HG02970 (cell line): ENCODE data around the gene TPST1.

Source experiments
- ATAC-seq: cut with Tn5 transposase; IDR thresholded peaks from one replicate; pipeline ENCODE4 v1.9.1; 2021; ENCODE audit warnings: mild to moderate bottlenecking, moderate library complexity, moderate number of reproducible peaks; ENCODE audit not compliant: unreplicated experiment, low FRiP score

Gene TPST1

GRCh38 chr7:66279912-66280311 lies 74.8 kb downstream of the TPST1 start:
- no peak for ATAC-seq

- no peak for ATAC-seq
Observed at GRCh38 chr7:66281678-66282590, 76.8 kb downstream of the TPST1 start.

GRCh38 chr7:66282591-66282935 lies 77.4 kb downstream of the TPST1 start:
- ATAC-seq = no peak

DNA sequence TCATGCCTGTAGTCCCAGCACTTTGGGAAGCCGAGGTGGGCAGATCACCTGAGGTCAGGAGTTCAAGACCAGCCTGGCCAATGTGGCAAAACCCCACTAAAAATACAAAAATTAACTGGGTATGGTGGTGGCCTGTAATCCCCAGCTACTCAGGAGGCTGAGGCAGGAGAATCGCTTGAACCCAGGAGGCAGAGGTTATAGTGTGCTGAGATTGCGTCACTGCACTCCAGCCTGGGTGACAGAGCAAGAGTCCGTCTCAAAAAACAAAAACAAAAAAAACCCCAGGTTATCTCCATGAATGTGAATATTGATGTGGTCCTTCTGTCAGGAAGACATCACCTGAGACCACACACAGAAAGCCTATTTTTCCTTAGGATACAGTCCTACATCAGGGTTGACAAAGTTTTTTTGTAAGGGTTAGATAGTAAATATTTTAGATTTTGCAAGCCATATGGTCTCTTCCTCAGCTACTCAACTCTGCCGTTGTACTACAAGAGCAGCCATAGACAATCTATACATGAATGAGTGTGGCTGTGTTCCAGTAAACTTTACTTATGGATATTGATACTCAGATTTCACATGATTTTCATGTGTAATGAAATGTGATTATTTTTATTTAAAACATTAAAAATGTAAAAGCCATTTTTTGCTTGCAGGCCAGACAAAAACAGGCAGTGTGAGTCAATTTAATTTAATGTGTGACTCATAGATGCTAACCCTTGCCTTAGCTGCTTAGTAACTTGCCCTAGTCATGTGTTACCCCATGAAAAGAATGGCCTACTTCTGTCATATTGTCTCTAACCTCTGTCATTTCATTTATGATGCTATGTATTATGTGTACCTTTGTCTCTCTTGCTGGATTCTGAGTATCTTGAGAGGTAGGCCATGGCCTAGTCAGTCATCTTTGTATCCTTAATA lies 78.1 kb downstream of the TPST1 start:
- no peak for ATAC-seq

GRCh38 chr7:66296001-66296521 lies 90.9 kb downstream of the TPST1 start:
- ATAC-seq = no peak

GRCh38 chr7:66296557-66296956 lies 91.4 kb downstream of the TPST1 start:
- ATAC-seq = no peak

GRCh38 chr7:66297579-66297978 lies 92.4 kb downstream of the TPST1 start:
- ATAC-seq = no peak

GRCh38 chr7:66301249-66301648 lies 96.1 kb downstream of the TPST1 start:
- ATAC-seq = no peak

DNA sequence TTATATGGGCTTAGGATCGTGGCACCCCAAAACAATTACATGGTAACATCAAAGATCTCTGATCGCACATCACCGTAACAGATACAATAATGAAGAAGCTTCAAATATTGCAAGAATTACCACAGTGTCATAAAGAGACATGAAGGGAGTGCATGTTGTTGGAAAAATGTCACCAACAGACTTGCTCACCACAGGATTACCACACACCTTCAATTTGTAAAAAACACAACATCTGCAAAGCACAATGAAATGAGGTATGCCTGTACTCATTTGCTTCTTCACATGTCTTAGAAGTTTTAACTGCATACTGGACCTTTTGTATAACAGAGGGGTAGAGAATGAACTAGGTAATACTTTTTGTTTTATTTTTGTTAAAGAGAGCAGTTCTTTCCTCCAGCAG lies 96.6 kb downstream of the TPST1 start:
- ATAC-seq = no peak

- no peak for ATAC-seq
Observed at GRCh38 chr7:66303454-66304155, 98.5 kb downstream of the TPST1 start.

DNA sequence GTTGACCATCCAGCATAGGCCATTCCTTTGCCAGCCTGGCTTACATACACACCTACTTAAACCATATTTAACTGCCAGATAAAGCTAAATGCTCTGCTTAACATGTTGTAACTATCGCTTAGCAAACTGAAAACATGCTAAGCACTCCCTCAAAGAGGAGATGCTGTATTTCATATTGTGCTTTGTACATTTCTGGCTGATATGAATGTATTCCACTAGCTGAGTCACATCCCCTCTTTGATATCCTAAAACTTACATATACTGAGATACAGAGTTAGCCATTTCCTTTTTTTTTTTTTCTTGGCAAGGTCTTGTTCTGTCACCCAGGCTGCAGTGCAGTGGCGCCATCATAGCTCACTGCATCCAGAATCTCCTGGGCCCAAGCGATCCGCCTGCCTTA lies 99.4 kb downstream of the TPST1 start:
- no peak for ATAC-seq

- ATAC-seq = no peak
Observed at GRCh38 chr7:66306243-66306642, 101.1 kb downstream of the TPST1 start.

DNA sequence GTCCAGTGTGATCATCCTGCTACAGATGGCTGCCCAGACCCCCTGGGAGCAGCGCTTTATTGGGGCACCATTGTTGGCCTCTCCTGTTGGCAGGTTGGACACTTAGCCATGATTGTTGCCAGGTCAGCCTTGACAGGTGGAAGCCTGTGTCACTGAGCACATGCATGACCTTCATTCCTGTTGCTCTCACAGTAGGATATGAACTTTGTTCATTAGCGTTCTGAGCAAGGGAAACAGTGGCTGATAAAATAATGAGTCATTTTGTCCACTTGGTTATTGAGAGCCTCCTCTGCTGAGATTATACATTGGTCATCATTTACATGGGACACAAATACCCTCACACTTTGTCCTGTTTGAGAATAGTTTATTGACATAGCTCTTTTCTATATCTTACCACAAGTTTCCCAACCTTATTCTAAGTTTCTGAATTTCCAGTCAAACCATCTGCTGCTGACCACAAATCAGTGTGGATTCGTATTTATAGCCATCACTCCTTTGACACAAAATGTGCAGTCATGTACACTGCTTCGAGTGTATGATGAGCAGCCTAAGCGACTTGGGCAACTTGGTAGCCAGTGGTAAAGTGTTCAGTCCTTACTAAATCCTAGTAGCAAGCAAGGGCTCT lies 102.6 kb downstream of the TPST1 start:
- ATAC-seq = no peak

- ATAC-seq = no peak
Observed at GRCh38 chr7:66308411-66308810, 103.3 kb downstream of the TPST1 start.

GRCh38 chr7:66310620-66311019 lies 105.5 kb downstream of the TPST1 start:
- ATAC-seq = no peak

DNA sequence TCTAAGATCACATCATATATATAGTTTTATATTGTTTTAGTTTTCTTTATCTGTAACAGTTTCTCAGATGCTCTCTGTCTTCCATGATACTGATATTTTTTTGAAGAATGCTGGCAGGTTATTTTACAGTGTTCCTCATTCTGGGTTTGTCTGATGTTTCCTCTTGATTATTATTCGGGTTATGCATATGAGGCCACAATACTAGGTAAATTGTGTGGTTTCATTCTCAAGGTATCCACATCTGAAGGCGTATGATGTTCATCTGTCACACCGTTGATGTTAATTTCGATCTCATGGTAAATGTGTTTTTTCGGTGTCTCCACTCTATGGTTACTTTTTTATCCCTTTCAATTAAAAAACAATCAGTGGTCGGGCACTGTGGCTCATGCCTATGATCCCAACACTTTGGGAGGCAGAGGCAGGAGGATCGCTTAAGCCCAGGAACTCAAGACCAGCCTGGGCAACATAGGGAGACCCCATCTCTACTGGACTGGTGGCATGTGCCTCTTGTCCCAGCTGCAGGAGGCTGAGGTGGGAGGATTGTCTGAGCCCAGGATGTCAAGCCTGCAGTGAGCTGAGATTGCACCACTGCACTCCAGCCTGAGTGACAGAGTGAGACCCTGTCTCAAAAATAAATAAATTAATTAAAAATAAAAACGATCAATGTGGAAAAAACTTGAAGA lies 108.9 kb downstream of the TPST1 start:
- ATAC-seq = no peak

DNA sequence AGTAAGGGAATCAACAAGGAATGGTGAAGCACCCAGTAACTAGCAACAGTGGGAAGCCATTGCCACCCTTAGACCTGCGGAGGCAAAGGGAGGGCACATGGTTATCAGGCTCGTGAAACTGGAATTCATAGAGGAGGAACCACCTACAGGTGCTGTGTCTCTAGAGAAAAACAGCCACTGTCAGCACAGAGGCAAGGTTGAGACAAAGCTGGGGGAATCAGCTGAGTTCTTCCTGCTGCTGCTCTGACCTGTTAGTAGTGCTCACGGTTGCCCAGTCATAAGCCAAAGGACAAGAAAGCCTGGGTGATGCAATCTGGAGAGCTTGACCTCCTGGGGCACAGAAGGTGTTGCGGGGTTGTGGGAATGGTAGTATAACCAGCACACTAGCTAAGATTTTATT lies 110.1 kb downstream of the TPST1 start:
- ATAC-seq = no peak

GRCh38 chr7:66319407-66319979 lies 114.4 kb downstream of the TPST1 start:
- ATAC-seq = no peak

GRCh38 chr7:66321283-66321682 lies 116.1 kb downstream of the TPST1 start:
- no peak for ATAC-seq
